ENCODE data around the gene CIRBP. TPM values are rescaled to one million over a fixed set of nuclear protein-coding genes. Genes with fewer than 3 reads are reported as not detected.
A peak's percentile ranks its signal among the peaks of the same experiment; 100 is the strongest.

Gene CIRBP
- total and polyA plus RNA-seq, 2 experiments from 2014 or later: 202 to 361 TPM

DNA sequence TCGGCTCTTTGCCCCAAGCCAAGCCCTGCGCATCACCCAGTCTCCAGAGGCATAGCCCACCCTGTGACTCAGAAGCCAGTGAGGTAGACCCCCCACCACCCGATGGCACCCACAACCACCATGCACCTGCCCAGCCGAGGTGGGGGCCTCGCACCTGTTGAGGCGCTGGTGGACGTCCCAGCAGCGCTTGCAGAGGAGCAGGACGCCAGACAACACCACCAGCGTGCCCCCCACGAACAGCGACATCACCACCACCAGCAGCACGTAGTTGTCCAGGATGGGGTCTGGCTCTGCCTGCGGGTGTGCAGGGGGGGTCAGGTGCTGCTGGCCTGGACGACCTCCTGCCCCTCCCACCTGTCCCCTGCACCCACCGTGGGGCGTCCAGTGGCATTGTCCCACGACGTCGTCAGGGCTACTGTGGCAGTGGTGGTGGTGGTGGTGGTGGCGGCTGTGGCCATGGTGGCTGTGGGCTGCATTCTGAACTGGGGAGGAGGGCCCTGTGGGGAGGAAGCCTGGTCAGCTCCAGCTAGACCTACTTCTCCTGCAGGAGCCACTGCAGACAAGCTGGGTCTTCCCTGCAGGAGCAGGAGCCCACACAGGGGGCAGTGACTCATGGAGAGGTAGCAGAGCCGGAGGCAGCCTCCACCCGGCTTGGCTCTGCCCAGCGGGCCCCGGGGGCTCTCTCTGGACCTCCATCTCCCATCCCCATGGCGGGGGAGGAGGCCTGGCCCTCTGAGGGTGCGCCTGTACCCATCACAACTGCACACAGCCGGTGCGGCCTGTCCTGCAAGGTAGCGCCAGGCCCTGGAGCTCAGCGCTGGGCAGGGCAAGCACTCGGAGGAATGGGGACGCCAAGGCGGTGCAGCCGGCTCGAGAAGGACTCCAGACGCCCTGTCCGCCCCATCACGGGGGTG, 33.2 kb upstream of the CIRBP start:
- peak overlapping the region; percentile 100 for H3K4me2 ChIP-seq
- H3K36me3 ChIP-seq (replicated peaks; ENCODE audit: insufficient read depth, low read depth): no peaks in the 10 kb centered on the region
- no peak for DNase-seq (ENCODE audit: low spot score)
- H4K20me1 ChIP-seq (ENCODE audit: insufficient read depth, poor library complexity, severe bottlenecking): no peaks in the 10 kb centered on the region
- H3K79me2 ChIP-seq: peaks cover 4% of the 10 kb centered on the region
- no peaks in the 10 kb centered on the region for H3K9me3 ChIP-seq (ENCODE audit: low read depth)
- H3K4me1 ChIP-seq (ENCODE audit: insufficient read depth): peaks cover 31% of the 10 kb centered on the region
- H3K27me3 ChIP-seq: no peaks in the 10 kb centered on the region
- no peak overlapping the region for H3K27ac ChIP-seq
- WGBS (ENCODE audit: low lambda C conversion rate, missing lambda C conversion rate): 80% methylated on average over 37 of the region's 39 CpGs
- H3K9me2 ChIP-seq (replicated peaks; ENCODE audit: insufficient read depth): no peaks in the 10 kb centered on the region
- TF ChIP-seq EZH2phosphoT487 (IDR thresholded peaks at IDR 0.05; ENCODE audit: low read depth, severe bottlenecking, unreplicated experiment): no peak
- TF ChIP-seq, protein P1, sequence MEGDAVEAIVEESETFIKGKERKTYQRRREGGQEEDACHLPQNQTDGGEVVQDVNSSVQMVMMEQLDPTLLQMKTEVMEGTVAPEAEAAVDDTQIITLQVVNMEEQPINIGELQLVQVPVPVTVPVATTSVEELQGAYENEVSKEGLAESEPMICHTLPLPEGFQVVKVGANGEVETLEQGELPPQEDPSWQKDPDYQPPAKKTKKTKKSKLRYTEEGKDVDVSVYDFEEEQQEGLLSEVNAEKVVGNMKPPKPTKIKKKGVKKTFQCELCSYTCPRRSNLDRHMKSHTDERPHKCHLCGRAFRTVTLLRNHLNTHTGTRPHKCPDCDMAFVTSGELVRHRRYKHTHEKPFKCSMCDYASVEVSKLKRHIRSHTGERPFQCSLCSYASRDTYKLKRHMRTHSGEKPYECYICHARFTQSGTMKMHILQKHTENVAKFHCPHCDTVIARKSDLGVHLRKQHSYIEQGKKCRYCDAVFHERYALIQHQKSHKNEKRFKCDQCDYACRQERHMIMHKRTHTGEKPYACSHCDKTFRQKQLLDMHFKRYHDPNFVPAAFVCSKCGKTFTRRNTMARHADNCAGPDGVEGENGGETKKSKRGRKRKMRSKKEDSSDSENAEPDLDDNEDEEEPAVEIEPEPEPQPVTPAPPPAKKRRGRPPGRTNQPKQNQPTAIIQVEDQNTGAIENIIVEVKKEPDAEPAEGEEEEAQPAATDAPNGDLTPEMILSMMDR (IDR thresholded peaks at IDR 0.05; ENCODE audit: poor library complexity): no peak
- no peak for TF ChIP-seq EZH2 (IDR thresholded peaks at IDR 0.05; ENCODE audit: borderline replicate concordance)
- no peak overlapping the region for H2AFZ ChIP-seq
- no peak overlapping the region for H3K4me3 ChIP-seq

DNA sequence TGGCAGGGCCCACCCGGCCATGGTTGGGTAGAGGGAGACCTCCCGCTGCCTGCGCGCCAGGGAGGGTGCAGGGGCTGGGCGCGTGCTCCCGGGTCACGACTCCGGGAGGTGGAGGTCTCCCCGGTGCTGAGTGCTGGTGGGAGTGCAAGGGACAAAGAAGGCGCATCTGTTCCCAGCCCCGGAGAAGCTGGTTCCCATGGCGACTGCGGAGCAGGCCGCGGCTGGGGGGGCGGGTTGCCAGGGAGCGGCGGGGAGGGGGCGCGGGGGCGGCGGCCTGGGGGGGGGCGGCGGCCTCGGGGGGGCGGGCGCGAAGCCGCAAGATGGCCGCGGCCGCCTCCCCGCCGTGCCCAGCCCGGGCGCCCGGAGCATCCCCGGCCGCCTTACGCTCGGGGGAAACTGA, 32.6 kb upstream of the CIRBP start:
- H3K4me3 ChIP-seq: peak overlapping the region; percentile 97
- H3K27ac ChIP-seq: no peak overlapping the region
- H3K79me2 ChIP-seq: peaks cover 4% of the 10 kb centered on the region
- peaks cover 32% of the 10 kb centered on the region for H3K4me1 ChIP-seq (ENCODE audit: insufficient read depth)
- H3K4me2 ChIP-seq: peak overlapping the region; percentile 100
- 33% methylated on average over 14 of the region's 42 CpGs for WGBS (ENCODE audit: low lambda C conversion rate, missing lambda C conversion rate)
- H3K9me2 ChIP-seq (replicated peaks; ENCODE audit: insufficient read depth): no peaks in the 10 kb centered on the region
- TF ChIP-seq, protein P1 (IDR thresholded peaks at IDR 0.05; ENCODE audit: poor library complexity): no peak
- no peak for TF ChIP-seq EZH2phosphoT487 (IDR thresholded peaks at IDR 0.05; ENCODE audit: low read depth, severe bottlenecking, unreplicated experiment)
- no peak for TF ChIP-seq EZH2 (IDR thresholded peaks at IDR 0.05; ENCODE audit: borderline replicate concordance)
- DNase-seq (ENCODE audit: low spot score): no peak
- H3K27me3 ChIP-seq: no peaks in the 10 kb centered on the region
- H3K36me3 ChIP-seq (replicated peaks; ENCODE audit: insufficient read depth, low read depth): no peaks in the 10 kb centered on the region
- H3K9me3 ChIP-seq (ENCODE audit: low read depth): no peaks in the 10 kb centered on the region
- H2AFZ ChIP-seq: peak overlapping the region; percentile 26
- H4K20me1 ChIP-seq (ENCODE audit: insufficient read depth, poor library complexity, severe bottlenecking): no peaks in the 10 kb centered on the region

DNA sequence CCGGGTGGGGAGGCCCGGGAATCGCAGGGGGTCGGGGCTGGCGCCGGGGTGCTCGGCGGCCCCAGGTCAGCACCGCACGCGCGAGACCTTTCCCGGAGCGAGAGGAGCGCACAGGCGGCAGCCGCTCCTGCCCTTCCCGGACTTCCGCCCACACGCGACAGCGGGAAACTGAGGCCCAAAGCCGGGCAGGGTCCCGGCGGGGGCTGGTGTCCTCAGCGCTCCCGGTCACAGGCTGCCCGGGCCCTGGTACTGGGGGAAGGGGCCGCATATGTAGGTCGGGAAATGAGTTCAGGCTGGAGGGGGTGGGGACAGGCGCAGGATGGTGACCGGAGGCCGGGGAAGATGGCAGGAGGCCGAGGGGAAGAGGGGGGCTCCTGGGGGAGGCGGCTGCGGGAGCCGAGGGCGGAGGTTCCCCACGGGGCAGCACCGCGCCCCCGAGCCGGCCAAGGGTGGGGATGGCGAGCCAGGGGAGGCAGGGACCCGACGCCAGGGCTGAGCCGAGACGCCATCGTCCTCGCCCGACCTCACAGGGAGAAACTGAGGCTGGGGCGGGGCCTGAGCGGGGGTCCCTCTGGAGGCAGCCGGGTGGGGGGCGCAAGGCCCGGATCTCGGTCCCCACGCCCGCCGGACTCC, 32.0 kb upstream of the CIRBP start:
- TF ChIP-seq, protein P1 (IDR thresholded peaks at IDR 0.05; ENCODE audit: poor library complexity): no peak
- no peak for TF ChIP-seq EZH2 (IDR thresholded peaks at IDR 0.05; ENCODE audit: borderline replicate concordance)
- TF ChIP-seq EZH2phosphoT487 (IDR thresholded peaks at IDR 0.05; ENCODE audit: low read depth, severe bottlenecking, unreplicated experiment): no peak
- Histone ChIP-seq H3K27ac (no peak overlapping the region), H4K20me1 (ENCODE audit: insufficient read depth, poor library complexity, severe bottlenecking) (no peaks in the 10 kb centered on the region), H3K27me3 (no peaks in the 10 kb centered on the region), H3K9me2 (replicated peaks; ENCODE audit: insufficient read depth) (no peaks in the 10 kb centered on the region), H3K4me2 (peak overlapping the region; percentile 100), H3K36me3 (replicated peaks; ENCODE audit: insufficient read depth, low read depth) (no peaks in the 10 kb centered on the region), H2AFZ (peak overlapping the region; percentile 26), H3K9me3 (ENCODE audit: low read depth) (no peaks in the 10 kb centered on the region), H3K79me2 (peaks cover 8% of the 10 kb centered on the region), H3K4me1 (ENCODE audit: insufficient read depth) (peaks cover 27% of the 10 kb centered on the region), H3K4me3 (peak overlapping the region; percentile 97)
- DNase-seq (ENCODE audit: low spot score): peak; percentile 59
- 2% methylated on average over 33 of the region's 60 CpGs for WGBS (ENCODE audit: low lambda C conversion rate, missing lambda C conversion rate)
